ENCODE results near the gene METTL3.

Gene METTL3

GRCh38 chr14:21526672-21527317 is 15.7 kb upstream of the METTL3 start:
- no peak for DNase-seq

DNA sequence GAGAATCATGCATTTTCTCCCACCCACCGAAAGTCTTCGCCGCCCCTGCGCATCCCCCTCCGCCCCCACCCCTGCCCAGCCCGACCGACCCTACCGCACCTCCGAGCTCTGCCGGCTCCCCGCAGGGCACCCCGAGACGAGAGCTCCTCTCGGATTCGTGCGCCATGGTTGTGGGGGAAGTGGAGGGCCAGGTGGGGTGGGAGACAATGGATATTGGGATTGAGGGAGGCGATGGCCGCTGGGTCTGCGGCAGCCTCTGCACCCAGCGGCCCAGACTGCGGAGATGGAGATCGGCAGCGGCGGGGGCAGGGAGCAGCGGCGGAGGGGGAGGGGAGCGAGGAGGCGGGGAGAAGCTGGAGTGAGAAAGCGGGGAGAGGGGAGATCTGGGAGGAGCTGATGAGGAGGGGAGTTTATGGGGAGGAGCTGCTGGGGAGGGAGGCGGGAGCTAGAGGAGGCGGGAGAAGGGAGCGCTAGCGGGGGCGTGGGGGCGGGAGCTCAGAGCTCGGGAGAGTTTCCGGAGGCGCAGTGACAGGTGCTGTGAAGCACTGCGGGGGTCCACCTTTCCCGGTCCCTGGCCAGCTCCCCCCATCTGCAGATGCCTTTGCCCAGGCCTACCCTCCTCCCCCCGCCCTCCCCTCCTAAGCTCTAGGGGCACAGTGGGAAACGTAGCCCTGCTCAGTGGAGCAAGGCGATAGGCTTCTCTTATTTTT is 15.0 kb upstream of the METTL3 start, which contains the start of gene SALL2:
Gene SALL2, minus strand, starts transcription at position 385 of the 710 bp plus-strand sequence. Its CDS starts 219 bp downstream, at position 166.
- DNase-seq, result peak; percentile 59

- no peak for DNase-seq
Measured at GRCh38 chr14:21525571-21525961, 14.4 kb upstream of the METTL3 start.

- no peak for DNase-seq
Measured at GRCh38 chr14:21524575-21525490, 13.7 kb upstream of the METTL3 start.

GRCh38 chr14:21523203-21523602 is 12.1 kb upstream of the METTL3 start:
- DNase-seq, result no peak

GRCh38 chr14:21521501-21521900 is 10.4 kb upstream of the METTL3 start:
- DNase-seq, result no peak

DNA sequence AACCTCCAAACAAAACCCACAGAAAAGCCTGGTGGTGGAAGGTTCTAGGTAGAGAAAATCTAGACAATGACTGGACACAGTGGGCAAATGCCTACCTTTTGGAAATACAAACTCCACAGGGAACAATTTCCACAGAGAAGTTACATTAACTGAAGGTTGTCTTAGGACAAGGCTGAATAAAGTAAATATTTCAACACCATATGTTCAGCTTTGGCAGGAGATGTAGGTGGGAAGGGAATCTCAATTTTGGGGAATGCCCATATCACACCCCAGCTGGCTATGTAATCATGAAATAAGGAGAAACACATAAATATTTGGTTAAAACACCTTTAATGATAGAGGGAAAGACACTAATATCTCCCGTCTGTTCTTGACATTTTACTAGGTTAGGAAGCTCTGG is 9.6 kb upstream of the METTL3 start:
- no peak for DNase-seq

GRCh38 chr14:21518725-21519124 is 7.6 kb upstream of the METTL3 start:
- DNase-seq, result no peak

GRCh38 chr14:21514341-21514740 is 3.2 kb upstream of the METTL3 start:
- no peak for DNase-seq

- DNase-seq, result no peak
Measured at GRCh38 chr14:21509432-21510143, 1.6 kb downstream of the METTL3 start.

DNA sequence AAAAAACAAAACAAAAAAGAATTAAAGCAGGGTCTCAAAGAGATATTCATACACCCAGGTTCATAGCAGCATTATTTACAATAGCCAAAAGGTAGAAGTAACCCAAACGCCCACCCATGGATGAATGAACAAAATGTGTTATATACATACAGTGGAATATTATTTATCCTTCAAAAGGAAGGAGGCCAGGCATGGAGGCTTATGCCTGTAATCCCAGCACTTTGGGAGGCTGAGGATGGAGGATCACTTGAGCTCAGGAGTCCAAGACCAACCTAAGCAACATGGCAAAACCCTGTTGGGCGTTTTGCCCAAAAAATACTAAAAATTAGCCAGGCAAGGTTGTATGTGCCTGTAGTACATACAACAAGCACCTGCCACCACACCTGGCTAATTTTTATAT is 4.6 kb downstream of the METTL3 start:
- DNase-seq, result no peak

DNA sequence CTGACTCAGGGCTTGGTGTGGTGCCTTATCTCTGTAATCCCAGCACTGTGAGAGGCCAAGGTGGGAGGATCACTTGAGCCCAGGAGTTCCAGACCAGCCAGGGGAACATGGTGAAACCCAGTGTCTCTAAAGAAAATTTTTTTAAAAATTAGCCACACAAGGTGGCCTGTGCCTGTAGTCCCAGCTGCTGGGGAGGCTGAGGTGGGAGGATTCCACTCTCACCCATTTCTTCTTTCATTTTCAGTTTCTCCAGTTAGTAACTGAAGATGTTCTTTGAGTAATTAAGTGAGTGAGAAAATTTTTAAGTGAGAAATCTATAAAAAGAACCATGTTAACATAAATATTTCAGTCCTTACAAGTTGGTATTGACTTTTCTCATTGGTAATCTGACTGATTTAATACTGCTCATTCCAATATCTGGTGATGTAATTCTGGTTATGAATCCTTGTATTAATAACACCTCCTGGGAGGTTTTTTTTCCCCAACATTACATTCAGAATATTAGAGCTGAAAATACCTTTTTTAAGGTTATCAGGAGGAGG is 6.1 kb downstream of the METTL3 start:
- no peak for DNase-seq

- no peak for DNase-seq
Measured at GRCh38 chr14:21503376-21503775, 7.8 kb downstream of the METTL3 start.

- DNase-seq, result no peak
Measured at GRCh38 chr14:21501568-21501967, 9.6 kb downstream of the METTL3 start.

GRCh38 chr14:21498540-21499526 is 12.3 kb downstream of the METTL3 start:
- peak; percentile 32 for DNase-seq

GRCh38 chr14:21496453-21496852 is 14.7 kb downstream of the METTL3 start:
- no peak for DNase-seq

DNA sequence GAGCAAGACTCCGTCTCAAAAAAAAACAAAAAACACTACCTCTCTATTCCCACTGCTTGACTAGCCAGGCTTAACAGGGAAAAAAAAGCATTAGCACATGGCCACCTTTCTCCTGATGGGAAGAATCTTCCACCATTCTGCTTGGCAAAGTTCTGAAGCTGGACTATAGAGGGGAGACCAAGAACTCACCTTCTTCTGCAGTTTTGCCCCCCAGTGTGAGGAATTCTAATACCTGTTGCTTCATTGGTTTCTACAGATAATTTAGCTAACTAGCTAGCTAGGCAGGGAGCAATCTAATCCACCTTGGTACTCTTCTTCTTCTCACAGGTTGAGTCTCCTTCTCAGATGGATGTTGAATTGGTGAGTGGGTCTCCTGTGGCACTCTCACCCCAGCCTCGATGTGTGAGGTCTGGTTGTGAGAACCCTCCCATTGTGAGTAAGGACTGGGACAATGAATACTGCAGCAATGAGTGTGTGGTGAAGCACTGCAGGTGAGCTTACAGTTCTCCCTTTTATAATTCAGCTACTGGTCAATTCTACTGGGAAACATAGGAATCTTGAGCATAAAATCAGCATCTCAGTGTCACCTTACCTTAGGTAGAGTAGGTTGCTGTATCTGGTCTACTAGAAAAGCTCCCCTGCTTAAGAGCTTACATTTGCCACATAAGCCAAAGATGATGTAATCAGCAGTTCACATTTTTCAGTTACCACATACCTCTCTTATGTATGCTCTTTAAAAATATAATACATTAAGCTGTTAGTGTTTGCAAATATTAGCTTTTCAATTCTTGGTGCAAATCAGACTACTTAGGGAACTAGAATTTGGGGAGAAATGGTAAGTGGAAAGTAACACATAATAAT is 16.0 kb downstream of the METTL3 start:
- DNase-seq, result no peak

DNA sequence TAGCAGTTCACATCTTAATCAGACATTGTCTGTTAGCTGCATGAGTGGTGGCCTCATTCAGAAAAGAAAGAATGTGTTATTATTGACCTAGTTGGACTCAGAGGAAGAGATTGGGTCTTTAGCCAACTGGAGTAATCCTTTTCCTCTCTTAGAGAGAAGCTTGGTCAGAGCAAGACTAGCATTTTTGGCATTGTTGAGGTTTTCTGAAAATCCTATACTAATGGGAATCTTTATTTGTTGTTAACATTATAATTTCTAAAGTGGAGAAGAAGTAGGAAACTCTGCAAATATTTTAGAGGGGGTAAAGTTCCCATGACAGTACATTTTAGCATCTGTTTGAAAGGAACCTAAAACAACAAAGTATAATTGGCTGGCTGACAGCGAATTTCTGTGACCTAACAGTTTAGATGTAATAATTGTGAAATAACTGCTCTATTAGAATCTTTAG is 24.5 kb downstream of the METTL3 start:
- DNase-seq, result no peak

GRCh38 chr14:21476925-21477681 is 34.0 kb downstream of the METTL3 start, which contains the start of the genes RAB2B and TOX4:
Gene RAB2B (minus strand): TSS chr14:21476959. CDS start chr14:21476872, 87 bp downstream.
Gene TOX4 (plus strand): TSS chr14:21477195. CDS start chr14:21477279, 84 bp downstream.
- peak; percentile 91 for DNase-seq

Data from NCI-H2081 treated with DMSO at 0.1 percent for 48 hours (cell line).